GM21447 (cell line): ENCODE results near the gene BLTP3A.
"Not testable (repeated sequence)": the region's sequence is repeated elsewhere in the genome, so short reads cannot be mapped to it uniquely, and the experiment has no call there.

ENCODE experiments used
- ATAC-seq: cut with Tn5 transposase; IDR thresholded peaks from one replicate; pipeline ENCODE4 v1.9.1; 2021; ENCODE audit not compliant: unreplicated experiment

BLTP3A gene, protein sequence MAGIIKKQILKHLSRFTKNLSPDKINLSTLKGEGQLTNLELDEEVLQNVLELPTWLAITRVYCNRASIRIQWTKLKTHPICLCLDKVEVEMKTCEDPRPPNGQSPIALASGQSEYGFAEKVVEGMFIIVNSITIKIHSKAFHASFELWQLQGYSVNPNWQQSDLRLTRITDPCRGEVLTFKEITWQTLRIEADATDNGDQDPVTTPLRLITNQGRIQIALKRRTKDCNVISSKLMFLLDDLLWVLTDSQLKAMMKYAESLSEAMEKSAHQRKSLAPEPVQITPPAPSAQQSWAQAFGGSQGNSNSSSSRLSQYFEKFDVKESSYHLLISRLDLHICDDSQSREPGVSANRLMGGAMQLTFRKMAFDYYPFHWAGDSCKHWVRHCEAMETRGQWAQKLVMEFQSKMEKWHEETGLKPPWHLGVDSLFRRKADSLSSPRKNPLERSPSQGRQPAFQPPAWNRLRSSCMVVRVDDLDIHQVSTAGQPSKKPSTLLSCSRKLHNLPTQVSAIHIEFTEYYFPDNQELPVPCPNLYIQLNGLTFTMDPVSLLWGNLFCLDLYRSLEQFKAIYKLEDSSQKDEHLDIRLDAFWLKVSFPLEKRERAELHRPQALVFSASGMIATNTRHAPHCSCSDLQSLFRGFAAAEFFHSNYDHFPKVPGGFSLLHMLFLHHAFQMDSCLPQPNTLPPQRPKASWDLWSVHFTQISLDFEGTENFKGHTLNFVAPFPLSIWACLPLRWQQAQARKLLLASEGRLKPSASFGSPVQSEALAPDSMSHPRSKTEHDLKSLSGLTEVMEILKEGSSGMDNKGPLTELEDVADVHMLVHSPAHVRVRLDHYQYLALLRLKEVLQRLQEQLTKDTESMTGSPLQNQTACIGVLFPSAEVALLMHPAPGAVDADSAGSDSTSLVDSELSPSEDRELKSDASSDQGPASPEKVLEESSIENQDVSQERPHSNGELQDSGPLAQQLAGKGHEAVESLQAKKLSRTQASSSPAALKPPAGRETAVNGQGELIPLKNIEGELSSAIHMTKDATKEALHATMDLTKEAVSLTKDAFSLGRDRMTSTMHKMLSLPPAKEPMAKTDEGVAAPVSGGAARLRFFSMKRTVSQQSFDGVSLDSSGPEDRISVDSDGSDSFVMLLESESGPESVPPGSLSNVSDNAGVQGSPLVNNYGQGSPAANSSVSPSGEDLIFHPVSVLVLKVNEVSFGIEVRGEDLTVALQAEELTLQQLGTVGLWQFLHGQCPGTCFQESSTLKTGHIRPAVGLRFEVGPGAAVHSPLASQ (N-terminal part only)

DNA sequence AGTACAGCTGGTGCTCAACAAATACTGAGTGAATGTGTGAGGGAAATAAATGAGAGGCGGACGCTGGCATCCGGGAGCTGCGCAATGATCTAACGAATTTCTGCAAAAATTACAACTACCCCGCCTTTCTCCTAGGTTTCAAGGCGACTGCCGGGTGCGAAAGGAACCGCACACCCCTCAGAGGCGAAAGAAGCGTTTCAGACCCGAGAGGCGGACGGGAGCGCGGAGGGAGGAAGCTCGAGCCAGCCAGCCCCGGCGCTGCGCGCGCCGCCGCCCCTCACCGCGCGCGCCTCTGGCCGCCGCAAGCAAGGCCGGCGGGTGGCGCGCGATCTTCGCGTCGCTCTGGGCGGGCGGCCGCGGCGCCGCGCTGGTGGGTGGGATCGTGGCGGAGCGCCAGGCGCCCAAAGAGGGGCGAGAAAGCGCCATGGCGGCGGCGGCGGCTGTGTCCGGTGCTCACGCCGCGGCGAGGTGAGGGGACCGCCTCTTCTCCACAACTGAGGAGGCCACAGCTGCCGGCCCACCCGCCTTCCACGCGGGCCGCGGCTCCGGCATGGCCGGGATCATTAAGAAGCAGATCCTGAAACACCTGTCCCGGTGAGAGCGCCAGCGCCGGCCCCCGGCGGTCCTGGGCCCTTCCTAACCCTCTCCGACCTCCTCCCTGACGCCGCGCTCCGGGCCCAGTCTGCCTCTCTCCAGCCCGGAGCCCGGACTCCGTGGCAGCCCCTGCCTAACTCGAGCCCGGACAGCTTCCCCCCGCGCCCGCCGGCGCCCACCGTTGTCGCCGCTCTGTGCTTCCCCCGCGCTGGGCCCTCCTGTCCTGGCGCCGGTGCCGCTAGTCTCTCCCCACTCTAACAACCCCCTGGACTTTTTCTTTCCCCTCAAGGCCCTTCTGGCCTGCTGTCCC lies at the start of gene BLTP3A:
Gene BLTP3A (plus strand): TSS at position 383 of the 904 bp plus-strand sequence. CDS start 168 bp downstream, at position 551.
- peak; percentile 79 for ATAC-seq

DNA sequence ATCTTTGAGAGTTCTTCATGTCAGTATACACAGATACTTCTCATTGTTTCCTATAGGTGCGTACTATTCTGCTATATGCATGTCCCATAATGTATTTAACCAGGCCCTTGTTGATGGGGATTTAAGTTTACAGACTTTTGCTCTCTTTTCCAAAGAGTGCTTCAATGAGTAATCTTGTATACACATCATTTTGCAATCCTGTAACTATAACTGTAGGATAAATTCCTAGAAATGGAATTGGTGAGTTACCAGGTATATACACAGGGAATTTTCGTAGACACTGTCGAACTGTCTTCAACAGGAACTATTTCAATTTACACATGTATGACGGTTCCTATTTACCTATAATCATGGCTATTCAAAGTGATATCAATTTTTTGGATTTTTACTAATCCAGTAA lies 49.8 kb upstream of the BLTP3A start:
- no peak for ATAC-seq

DNA sequence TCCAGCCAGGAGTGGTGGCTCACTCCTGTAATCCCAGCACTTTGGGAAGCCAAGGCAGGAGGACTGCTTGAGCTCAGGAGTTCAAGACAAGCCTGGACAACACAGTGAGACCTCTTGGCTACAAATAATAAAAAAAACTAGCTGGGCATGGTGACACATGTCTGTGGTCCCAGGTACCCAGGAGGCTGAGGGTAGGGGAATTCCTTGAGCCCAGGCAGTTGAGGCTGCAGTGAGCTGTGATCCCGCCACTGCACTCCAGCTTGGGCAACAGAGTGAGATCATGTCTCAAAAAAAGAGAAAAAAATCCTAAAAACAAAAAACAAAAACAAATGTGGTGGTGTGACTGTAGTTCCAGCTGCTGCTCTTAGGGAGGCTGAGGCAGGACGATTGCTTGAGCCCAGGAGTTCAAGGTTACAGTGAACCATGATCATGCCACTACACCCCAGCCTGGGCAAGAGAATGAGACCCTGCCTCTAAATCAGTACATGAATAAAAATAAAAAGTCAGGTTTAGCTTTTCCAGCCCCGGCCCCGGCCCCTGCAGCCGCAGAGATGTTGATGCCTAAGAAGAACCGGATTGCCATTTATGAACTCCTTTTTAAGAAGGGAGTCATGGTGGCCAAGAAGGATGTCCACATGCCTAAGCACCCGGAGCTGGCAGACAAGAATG lies 48.1 kb upstream of the BLTP3A start:
- ATAC-seq: no peak

DNA sequence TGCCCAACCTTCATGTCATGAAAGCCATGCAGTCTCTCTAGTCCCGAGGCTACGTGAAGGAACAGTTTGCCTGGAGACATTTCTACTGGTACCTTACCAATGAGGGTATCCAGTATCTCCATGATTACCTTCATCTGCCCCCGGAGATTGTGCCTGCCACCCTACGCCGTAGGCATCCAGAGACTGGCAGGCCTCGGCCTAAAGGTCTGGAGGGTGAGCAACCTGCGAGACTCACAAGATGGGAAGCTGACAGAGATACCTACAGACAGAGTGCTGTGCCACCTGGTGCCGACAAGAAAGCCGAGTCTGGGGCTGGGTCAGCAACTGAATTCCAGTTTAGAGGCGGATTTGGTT lies 47.6 kb upstream of the BLTP3A start:
- not testable (repeated sequence) for ATAC-seq

DNA sequence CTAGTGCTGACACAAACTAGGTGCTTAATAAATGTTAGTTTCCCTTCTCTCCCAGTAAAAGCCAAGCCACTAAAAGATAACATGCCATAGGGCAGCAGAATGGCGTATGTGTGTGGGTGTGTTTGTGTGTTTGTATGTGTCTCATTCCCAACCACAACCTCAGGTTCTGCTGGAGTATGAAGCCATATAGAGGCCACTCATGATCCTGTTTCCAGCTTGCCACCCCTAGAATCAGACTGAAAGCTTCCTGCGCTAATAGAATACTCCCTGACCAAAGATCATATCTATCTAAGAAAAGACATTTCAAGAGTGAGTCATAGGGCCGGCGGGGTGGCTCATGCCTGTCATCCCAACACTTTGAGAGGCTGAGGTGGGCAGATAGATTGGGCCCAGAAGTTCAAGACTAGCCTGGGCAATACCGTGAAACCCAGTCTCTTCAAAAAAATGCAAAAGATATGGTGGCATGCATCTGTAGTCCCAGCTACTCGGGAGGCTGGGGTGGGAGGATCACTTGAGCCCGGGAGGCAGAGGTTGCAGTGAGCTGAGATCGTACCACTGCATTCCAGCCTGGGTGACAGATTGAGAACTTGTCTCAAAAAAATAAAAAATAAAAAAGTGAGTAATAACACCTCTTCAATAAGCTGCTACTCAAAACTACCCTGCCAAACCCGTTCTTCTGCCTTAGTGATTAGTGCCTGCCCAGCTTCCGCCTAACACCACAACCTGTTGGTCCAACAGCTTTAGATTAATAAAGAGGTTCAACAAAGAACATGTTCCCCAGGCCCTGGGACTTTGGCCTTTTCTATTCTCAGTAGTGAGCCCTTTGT lies 46.4 kb upstream of the BLTP3A start:
- no peak for ATAC-seq

DNA sequence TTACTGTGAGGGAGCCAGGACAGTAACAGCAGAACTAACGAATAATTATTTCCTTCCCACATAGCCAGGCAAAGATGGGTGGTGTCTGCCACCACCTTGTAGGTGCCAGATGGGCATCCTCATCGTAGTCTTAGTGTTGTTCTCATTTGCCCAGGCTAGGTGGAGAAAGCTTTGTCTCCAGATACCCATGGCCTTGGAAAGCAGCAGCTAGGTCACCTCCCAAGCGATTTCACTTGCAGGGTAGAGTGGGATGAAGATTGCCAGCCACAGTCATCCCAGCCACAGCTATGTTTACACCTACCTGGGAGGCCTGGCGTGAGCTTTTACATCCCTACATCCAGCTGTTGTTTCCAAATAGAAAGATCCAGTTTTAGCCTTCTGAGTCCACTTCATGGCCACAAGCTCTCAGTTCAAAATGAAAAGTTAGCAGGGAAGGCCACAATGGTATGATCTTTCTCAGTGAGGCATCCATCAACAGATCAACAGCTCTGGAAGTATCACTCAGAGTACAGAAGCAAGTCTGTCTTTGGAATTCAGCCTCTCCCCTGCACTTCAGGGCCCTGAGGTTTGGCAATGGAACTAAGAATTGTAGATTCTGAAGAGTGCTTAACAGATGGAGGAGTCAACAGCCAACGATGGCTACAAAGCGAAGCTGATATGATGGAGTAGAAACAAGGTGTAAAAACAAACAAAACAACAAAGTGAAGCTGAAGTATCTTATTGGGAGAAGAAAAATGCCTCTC lies 45.6 kb upstream of the BLTP3A start:
- no peak for ATAC-seq

DNA sequence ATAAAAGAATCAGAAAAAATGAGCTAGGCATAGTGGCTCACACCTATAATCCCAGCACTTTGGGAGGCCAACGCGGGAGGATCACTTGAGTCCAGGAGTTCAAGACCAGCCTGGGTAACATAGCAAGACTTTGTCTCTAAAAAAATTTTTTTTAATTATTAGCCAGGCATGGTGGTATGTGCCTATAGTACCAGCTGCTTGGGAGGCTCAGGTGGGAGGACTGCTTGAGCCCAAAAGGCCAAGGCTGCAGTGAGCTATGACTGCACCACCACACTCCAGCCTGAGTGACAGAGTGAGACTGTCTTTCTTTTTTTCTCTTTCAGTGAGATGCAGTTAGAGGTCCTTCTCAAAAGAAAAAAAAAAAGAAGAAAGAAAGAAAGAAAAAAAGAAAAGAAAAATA lies 43.1 kb upstream of the BLTP3A start:
- no peak for ATAC-seq

DNA sequence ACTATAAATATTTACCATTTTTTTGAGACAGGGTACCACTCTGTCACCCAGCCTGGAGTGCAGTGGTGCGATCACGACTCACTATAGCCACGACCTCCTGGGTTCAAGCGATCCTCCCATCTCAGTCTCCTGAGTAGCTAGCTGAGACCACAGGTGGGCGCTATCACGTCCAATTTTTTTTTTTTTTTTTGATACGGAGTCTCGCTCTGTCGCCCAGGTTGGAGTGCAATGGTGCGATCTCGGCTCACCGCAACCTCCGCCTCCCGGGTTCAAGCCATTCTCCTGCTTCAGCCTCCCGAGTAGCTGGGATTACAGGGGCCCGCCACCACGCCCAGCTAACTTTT lies 35.4 kb upstream of the BLTP3A start:
- ATAC-seq: not testable (repeated sequence)

DNA sequence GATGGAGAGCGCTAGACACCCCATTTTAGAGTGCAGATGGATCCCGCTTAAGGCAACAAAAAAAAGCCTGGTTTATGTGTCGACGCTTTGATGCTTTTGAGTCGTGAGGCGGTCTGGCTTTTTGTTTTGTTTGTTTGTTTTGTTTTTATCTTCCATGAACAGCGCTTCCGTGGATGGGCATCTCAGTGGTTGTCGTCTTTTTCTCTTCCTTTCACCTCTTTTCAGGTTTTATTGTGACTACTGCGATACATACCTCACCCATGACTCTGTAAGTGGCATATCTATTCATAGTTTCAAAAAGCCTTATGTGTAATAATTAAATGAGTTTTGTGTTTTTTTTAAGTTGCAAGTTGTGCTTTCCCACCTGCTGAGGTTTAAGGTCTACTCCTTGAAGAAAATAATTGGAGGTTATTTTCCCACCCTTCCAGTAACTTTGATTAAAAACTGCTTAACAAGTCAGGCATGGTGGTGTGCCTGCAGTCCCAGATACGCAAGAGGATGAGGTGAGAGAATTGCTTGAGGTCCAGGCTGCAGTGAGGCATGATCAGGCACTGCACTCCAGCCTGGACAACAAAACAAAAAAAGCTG lies 34.1 kb upstream of the BLTP3A start:
- no peak for ATAC-seq

DNA sequence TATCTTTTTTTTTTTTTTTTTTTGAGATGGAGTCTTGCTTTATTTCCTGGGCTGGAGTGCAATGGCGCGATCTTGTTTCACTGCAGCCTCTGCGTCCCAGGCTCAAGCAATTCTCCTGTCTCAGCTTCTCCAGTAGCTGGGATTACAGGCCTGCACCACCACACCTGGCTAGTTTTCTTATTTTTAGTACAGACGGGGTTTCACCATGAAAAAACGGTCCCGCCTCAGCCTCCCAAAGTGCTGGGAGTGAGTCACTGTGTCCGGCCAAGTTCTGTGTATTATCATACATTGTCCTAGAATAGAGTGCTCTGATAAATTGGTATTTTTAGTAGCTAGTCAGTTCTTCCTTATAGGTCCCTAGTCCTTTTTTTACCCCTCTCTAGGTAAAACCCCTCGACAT lies 31.8 kb upstream of the BLTP3A start:
- no peak for ATAC-seq

DNA sequence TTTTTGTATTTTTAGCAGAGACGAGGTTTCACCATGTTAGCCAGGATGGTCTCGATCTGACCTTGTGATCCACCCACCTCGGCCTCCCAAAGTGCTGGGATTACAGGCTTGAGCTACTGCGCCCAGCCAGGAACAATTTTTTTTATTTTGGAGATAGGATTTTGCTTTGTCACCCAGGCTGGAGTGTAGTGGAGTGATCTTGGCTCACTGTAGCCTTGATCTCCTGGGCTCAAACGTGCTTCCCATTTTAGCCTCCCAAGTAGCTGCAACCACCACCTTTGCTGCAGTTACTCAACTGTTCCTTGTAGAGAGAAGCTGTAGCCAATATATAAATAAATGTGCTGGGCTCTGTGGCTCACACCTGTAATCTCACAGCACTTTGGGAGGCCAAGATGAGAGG lies 30.2 kb upstream of the BLTP3A start:
- not testable (repeated sequence) for ATAC-seq

DNA sequence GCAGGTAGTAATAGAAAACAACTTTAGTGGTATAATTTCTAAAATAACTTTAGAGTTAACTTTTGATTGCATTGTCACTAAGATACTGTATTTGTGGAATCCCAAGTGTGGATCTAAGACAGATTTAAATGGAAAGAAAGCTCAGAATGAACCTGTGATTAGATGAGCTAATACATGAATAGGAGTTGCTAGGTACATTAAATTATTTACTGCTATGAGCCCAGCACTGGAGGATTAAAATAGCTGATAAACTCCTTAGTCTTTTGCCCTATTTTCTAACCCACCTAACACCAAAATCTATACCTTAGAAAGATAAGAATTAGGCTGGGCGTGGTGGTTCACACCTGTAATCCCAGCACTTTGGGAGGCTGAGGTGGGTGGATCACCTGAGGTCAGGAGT lies 23.7 kb upstream of the BLTP3A start:
- ATAC-seq: no peak

DNA sequence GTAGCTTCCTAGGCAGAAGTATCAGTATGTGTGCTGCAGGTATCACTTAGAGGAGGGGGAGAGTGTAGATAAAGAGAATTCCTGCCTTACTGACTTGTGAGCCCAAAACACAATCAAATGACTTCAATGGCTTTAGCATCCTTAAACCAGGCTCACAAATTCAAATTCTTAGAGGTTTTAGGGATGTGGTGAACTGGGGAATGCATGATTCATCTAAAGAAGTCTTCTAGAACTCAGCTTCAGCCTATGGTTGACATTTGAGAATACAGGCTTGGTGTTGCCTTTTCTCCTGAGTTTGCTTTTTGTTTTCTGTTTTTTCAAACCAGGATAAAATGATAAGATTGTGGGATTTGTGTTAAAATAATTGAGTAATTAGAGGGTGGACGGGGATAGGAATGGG lies 20.2 kb upstream of the BLTP3A start:
- no peak for ATAC-seq

DNA sequence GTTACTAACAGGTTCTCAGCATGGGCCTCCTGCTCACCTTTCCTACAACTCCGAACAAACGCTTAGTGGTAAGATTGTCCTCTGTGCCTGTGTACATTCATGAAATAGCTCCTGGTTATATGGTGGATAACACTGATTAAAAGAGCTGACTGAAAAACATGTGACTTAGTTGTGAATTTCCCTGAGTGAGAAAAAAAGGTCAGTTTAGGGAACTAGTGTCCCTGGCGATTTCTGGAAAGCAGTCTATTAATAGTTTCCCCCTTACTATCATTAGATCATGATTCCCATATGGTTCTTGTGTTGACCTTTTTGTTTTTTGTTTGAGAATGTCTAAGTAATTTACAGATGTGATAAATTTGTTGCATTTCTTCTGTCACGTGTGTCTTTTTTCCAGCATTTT lies 18.9 kb upstream of the BLTP3A start:
- ATAC-seq: no peak

DNA sequence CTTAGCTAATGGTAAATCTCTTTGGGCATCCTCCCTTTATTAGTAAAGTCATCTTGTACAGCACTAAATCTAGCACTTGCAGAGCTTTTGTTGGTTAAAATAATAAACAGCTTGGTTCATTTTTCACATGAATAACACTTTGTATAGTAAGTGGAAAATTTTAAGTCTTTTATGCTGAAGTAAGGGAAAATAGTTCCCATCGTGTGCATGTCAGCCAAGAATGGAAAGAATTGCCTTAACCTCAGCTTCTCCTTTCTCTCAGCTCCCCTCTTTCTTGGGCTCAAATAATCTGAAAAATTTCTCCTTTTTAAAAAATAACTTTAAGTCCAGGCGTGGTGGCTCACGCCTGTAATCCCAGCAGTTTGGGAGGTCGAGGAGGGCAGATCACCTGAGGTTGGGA lies 18.0 kb upstream of the BLTP3A start:
- ATAC-seq: no peak

DNA sequence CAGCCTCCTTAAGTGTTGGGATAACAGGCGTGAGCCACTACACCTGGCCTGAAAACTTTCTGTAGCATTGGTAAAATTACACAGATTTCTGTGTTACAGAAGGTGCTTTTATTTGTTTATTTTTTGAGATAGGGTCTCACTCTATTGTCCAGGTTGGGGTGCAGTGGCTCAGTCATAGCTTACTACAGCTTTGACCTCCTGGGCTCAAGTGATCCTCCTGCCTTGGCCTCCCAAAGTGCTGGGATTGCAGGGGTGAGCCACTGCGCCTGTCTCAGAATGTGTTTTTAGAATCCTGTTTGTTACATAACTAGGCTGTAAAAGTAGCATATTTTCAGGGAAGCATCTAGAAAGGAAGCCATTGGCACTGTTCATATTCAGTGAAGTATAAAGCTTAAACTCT lies 16.9 kb upstream of the BLTP3A start:
- no peak for ATAC-seq

DNA sequence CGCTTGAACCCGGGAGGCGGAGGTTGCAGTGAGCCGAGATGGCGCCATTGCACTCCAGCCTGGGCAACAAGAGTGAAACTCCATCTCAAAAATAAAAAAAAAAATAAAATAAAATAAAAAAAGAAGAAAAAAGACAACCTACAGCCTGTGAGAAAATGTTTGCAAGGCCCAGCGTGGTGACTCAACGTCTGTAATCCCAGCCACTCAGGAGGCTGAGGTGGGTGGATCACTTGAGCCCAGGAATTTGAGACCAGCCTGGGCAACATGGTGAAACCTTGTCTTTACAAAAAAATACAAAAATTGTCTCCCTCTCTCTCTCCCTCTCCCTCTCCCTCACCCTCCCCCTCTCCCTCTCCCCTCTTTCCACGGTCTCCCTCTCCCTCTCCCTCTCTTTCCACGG lies 6.5 kb upstream of the BLTP3A start:
- not testable (repeated sequence) for ATAC-seq

DNA sequence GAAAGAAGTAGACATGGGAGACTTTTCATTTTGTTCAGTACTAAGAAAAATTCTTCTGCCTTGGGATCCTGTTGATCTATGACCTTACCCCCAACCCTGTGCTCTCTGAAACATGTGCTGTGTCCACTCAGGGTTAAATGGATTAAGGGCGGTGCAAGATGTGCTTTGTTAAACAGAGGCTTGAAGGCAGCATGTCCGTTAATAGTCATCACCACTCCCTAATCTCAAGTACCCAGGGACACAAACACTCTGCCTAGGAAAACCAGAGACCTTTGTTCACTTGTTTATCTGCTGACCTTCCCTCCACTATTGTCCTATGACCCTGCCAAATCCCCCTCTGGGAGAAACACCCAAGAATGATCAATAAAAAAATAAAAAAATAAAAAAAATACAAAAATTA lies 4.7 kb upstream of the BLTP3A start:
- ATAC-seq: not testable (repeated sequence)
